ENCODE results near the gene XPC. TPM values are rescaled to one million over a fixed set of nuclear protein-coding genes. Genes with fewer than 3 reads are reported as not detected.
A peak's percentile ranks its signal among the peaks of the same experiment; 100 is the strongest.

XPC gene
- polyA plus RNA-seq, 1 of the 3 experiments (the other 2 are of a cell fraction): 50.0 TPM

DNA sequence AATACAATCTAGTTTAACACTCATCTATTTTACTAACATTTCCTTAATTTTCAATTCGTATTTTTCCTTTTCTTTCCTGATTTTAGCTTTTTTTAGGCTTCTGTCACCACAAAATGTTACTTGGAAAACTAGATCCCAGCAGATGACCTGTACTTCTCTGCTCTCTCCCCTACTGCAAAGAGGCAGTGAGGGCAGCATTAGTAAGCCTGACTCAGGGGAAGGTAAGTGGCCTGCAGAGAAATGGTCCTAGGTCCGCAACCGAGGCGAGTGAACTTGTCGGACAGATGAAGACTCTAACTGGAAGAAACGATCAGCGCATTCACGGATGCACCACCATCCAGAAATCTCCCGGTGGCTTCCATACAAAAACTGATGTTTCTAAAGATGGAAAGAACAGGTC, 33.2 kb downstream of the XPC start:
- Histone ChIP-seq H3K79me2 (ENCODE audit: insufficient read depth) (no peaks in the 10 kb centered on the region), H3K9me2 (no peaks in the 10 kb centered on the region), H3F3A (replicated peaks; ENCODE audit: insufficient read depth) (peaks cover 38% of the 10 kb centered on the region), H3K4me2 (peak overlapping the region; percentile 60), H3K36me3 (replicated peaks in 1 of 2; ENCODE audit: control insufficient read depth in 1 of 2, insufficient read depth in 2 of 2, low read length in 1 of 2) (peaks cover 18 to 60% of the 10 kb centered on the region in 2 experiments), H3K9ac (peak overlapping the region; percentile 85), H4K20me1 (ENCODE audit: insufficient read depth) (no peaks in the 10 kb centered on the region), H3K4me1 (ENCODE audit: control insufficient read depth in 1 of 2, insufficient read depth in 2 of 2, low read depth in 1 of 2, low read length in 1 of 2) (peaks cover 16 to 27% of the 10 kb centered on the region in 2 experiments), H3K27me3 (ENCODE audit: insufficient read depth) (no peaks in the 10 kb centered on the region), H3K27ac (ENCODE audit: low read depth in 2 of 2, low read length in 1 of 2) (peak overlapping the region; percentile 78 to 100), H2AFZ (ENCODE audit: low read depth) (no peak overlapping the region), H3K9me3 (no peaks in the 10 kb centered on the region), H3K4me3 (ENCODE audit: low read depth in 2 of 2, low read length in 1 of 2) (no peak overlapping the region)
- WGBS (ENCODE audit: low lambda C conversion rate): 87% methylated on average over 9 of the region's 9 CpGs
- CTCF ChIA-PET: interaction anchor here (1.8 to 2.8 kb wide), 4 partner anchors 8 to 249 kb away, joined by 6 to 12 read pairs (median 7); partner anchors contain the start of gene CHCHD4
- no peak for DNase-seq
- TF ChIP-seq MXI1 (IDR thresholded peaks at IDR 0.05; ENCODE audit: low read depth, low read length) (no peak), GABPA (IDR thresholded peaks at IDR 0.05; ENCODE audit: low read depth) (no peak), YY1 (IDR thresholded peaks at IDR 0.05; ENCODE audit: low read depth) (no peak), POLR2AphosphoS5 (IDR thresholded peaks at IDR 0.05; ENCODE audit: low read depth, low read length) (no peak), SMC3 (IDR thresholded peaks at IDR 0.05; ENCODE audit: low read depth, low read length) (no peak)
- TF ChIP-seq, protein P1, sequence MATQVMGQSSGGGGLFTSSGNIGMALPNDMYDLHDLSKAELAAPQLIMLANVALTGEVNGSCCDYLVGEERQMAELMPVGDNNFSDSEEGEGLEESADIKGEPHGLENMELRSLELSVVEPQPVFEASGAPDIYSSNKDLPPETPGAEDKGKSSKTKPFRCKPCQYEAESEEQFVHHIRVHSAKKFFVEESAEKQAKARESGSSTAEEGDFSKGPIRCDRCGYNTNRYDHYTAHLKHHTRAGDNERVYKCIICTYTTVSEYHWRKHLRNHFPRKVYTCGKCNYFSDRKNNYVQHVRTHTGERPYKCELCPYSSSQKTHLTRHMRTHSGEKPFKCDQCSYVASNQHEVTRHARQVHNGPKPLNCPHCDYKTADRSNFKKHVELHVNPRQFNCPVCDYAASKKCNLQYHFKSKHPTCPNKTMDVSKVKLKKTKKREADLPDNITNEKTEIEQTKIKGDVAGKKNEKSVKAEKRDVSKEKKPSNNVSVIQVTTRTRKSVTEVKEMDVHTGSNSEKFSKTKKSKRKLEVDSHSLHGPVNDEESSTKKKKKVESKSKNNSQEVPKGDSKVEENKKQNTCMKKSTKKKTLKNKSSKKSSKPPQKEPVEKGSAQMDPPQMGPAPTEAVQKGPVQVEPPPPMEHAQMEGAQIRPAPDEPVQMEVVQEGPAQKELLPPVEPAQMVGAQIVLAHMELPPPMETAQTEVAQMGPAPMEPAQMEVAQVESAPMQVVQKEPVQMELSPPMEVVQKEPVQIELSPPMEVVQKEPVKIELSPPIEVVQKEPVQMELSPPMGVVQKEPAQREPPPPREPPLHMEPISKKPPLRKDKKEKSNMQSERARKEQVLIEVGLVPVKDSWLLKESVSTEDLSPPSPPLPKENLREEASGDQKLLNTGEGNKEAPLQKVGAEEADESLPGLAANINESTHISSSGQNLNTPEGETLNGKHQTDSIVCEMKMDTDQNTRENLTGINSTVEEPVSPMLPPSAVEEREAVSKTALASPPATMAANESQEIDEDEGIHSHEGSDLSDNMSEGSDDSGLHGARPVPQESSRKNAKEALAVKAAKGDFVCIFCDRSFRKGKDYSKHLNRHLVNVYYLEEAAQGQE (IDR thresholded peaks at IDR 0.05; ENCODE audit: low read depth, low read length): no peak
- TF ChIP-seq, protein P2, sequence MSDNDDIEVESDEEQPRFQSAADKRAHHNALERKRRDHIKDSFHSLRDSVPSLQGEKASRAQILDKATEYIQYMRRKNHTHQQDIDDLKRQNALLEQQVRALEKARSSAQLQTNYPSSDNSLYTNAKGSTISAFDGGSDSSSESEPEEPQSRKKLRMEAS (IDR thresholded peaks at IDR 0.05; ENCODE audit: low read depth): no peak
- POLR2A ChIA-PET: interaction anchor here (0.9 to 1.3 kb wide), 3 partner anchors 20 to 83 kb away, joined by 3 to 5 read pairs (median 3); partner anchors contain the start of genes CHCHD4, LSM3, TMEM43 and XPC

DNA sequence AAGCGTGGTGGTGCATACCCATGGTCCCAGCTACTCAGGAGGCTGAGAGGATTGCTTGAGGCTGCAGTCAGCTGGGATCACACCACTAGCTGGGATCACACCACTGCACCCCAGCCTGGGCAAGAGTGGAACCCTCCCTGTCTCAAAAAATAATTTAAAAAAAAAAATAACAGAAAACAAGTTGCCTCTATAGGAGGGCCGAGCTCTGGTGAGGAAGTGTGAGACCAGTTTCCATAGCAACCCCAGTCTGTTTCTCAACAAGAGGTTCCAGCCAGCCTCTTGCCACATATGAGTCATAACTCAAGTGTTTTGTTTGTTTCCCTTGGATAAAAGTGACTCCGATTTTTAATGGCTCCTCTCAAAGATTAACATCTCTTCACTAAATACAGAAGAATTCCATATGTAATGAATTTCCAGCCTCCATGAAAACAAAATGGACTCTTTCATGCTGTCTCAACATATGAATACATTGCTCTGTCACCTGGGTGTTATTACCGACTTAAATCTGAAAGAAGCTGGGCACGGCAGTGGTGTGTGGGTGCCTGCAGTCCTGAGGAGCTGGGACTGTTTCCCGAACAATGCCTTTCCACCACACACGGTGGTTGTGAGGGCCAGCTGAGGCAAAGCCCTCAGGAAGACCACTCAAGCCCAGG, 33.9 kb downstream of the XPC start:
- Histone ChIP-seq H3K4me1 (ENCODE audit: control insufficient read depth in 1 of 2, insufficient read depth in 2 of 2, low read depth in 1 of 2, low read length in 1 of 2) (peaks cover 16 to 27% of the 10 kb centered on the region in 2 experiments), H2AFZ (ENCODE audit: low read depth) (no peak overlapping the region), H4K20me1 (ENCODE audit: insufficient read depth) (no peaks in the 10 kb centered on the region), H3K4me2 (peak overlapping the region; percentile 75), H3K27me3 (ENCODE audit: insufficient read depth) (no peaks in the 10 kb centered on the region), H3K36me3 (replicated peaks in 1 of 2; ENCODE audit: control insufficient read depth in 1 of 2, insufficient read depth in 2 of 2, low read length in 1 of 2) (peaks cover 21 to 63% of the 10 kb centered on the region in 2 experiments), H3K27ac (ENCODE audit: low read depth in 2 of 2, low read length in 1 of 2) (peak overlapping the region; percentile 78 to 100), H3F3A (replicated peaks; ENCODE audit: insufficient read depth) (peaks cover 38% of the 10 kb centered on the region), H3K9me2 (no peaks in the 10 kb centered on the region), H3K9me3 (no peaks in the 10 kb centered on the region), H3K4me3 (ENCODE audit: low read depth in 2 of 2, low read length in 1 of 2) (peak overlapping the region; percentile 13 to 19; a peak in 2 of 4 replicates), H3K79me2 (ENCODE audit: insufficient read depth) (no peaks in the 10 kb centered on the region), H3K9ac (peak overlapping the region; percentile 85)
- CTCF ChIA-PET: interaction anchor here (2.0 to 2.8 kb wide), 2 partner anchors 21 to 59 kb away, joined by 6 to 8 read pairs; partner anchors contain the start of gene CHCHD4
- POLR2A ChIA-PET: interaction anchor here (0.9 kb wide), 1 partner anchor 34 kb away, joined by 3 read pairs; the partner anchor contains the start of genes LSM3 and XPC
- peak; percentile 78 for DNase-seq
- WGBS (ENCODE audit: low lambda C conversion rate): 10% methylated on average over 7 of the region's 7 CpGs
- TF ChIP-seq, protein P3, sequence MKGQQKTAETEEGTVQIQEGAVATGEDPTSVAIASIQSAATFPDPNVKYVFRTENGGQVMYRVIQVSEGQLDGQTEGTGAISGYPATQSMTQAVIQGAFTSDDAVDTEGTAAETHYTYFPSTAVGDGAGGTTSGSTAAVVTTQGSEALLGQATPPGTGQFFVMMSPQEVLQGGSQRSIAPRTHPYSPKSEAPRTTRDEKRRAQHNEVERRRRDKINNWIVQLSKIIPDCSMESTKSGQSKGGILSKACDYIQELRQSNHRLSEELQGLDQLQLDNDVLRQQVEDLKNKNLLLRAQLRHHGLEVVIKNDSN (IDR thresholded peaks at IDR 0.05; ENCODE audit: borderline replicate concordance, low read depth): no peak
- TF ChIP-seq POLR2AphosphoS5 (IDR thresholded peaks at IDR 0.05; ENCODE audit: low read depth, low read length): 0 out of 2 replicates have a peak, but pooled peaks have one; percentile 68
- peak; percentile 80; the same call in 1 of the 2 replicates for TF ChIP-seq YY1 (IDR thresholded peaks at IDR 0.05; ENCODE audit: low read depth)
- TF ChIP-seq TEAD4 (IDR thresholded peaks at IDR 0.05; ENCODE audit: borderline replicate concordance, insufficient read depth): peak; percentile 51; the same call in 1 of the 2 replicates
- TF ChIP-seq NFIC (IDR thresholded peaks at IDR 0.05; ENCODE audit: borderline replicate concordance): peak; percentile 58
- peak; percentile 41; the same call in 1 of the 2 replicates for TF ChIP-seq ELF1 (IDR thresholded peaks at IDR 0.05)
- TF ChIP-seq SIN3A (IDR thresholded peaks at IDR 0.05; ENCODE audit: borderline replicate concordance, low read depth, low read length): 0 out of 2 replicates have a peak, but pooled peaks have one; percentile 23
- TF ChIP-seq CHD2 (IDR thresholded peaks at IDR 0.05; ENCODE audit: low read length, partially characterized antibody): no peak
- TF ChIP-seq, protein P4, sequence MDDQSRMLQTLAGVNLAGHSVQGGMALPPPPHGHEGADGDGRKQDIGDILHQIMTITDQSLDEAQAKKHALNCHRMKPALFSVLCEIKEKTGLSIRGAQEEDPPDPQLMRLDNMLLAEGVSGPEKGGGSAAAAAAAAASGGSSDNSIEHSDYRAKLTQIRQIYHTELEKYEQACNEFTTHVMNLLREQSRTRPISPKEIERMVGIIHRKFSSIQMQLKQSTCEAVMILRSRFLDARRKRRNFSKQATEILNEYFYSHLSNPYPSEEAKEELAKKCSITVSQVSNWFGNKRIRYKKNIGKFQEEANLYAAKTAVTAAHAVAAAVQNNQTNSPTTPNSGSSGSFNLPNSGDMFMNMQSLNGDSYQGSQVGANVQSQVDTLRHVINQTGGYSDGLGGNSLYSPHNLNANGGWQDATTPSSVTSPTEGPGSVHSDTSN (IDR thresholded peaks at IDR 0.05): peak; percentile 44
- no peak for TF ChIP-seq MXI1 (IDR thresholded peaks at IDR 0.05; ENCODE audit: low read depth, low read length)
- peak; percentile 83 for TF ChIP-seq JUND (IDR thresholded peaks at IDR 0.05)
- TF ChIP-seq FOXJ3 (CRISPR knock-in tag; IDR thresholded peaks at IDR 0.05): no peak
- peak; percentile 82; the same call in 1 of the 2 replicates for TF ChIP-seq FOSL2 (IDR thresholded peaks at IDR 0.05; ENCODE audit: borderline replicate concordance, low read depth)
- TF ChIP-seq, protein P5, sequence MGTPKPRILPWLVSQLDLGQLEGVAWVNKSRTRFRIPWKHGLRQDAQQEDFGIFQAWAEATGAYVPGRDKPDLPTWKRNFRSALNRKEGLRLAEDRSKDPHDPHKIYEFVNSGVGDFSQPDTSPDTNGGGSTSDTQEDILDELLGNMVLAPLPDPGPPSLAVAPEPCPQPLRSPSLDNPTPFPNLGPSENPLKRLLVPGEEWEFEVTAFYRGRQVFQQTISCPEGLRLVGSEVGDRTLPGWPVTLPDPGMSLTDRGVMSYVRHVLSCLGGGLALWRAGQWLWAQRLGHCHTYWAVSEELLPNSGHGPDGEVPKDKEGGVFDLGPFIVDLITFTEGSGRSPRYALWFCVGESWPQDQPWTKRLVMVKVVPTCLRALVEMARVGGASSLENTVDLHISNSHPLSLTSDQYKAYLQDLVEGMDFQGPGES (IDR thresholded peaks at IDR 0.05; ENCODE audit: low read depth, low read length): no peak
- TF ChIP-seq RXRA (IDR thresholded peaks at IDR 0.05; ENCODE audit: borderline replicate concordance, low read depth): no peak
- peak; percentile 75 for TF ChIP-seq TCF12 (IDR thresholded peaks at IDR 0.05)

All from SK-N-SH (cell line).